GM21825 (cell line): ENCODE results near the gene USP17L25.
"Not testable (repeated sequence)": the region's sequence is repeated elsewhere in the genome, so short reads cannot be mapped to it uniquely, and the experiment has no call there.

ENCODE experiments used
- ATAC-seq: cut with Tn5 transposase; IDR thresholded peaks from one replicate; pipeline ENCODE4 v1.9.1; 2021; ENCODE audit warnings: mild to moderate bottlenecking, moderate library complexity; ENCODE audit not compliant: unreplicated experiment

The USP17L25 gene, protein sequence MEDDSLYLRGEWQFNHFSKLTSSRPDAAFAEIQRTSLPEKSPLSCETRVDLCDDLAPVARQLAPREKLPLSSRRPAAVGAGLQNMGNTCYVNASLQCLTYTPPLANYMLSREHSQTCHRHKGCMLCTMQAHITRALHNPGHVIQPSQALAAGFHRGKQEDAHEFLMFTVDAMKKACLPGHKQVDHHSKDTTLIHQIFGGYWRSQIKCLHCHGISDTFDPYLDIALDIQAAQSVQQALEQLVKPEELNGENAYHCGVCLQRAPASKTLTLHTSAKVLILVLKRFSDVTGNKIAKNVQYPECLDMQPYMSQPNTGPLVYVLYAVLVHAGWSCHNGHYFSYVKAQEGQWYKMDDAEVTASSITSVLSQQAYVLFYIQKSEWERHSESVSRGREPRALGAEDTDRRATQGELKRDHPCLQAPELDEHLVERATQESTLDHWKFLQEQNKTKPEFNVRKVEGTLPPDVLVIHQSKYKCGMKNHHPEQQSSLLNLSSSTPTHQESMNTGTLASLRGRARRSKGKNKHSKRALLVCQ

GRCh38 chr4:9329611-9330010, at the start of gene USP17L25:
USP17L25 (plus strand) TSS chr4:9329911; CDS start chr4:9329911, 0 bp downstream.
- ATAC-seq, result not testable (repeated sequence)

DNA sequence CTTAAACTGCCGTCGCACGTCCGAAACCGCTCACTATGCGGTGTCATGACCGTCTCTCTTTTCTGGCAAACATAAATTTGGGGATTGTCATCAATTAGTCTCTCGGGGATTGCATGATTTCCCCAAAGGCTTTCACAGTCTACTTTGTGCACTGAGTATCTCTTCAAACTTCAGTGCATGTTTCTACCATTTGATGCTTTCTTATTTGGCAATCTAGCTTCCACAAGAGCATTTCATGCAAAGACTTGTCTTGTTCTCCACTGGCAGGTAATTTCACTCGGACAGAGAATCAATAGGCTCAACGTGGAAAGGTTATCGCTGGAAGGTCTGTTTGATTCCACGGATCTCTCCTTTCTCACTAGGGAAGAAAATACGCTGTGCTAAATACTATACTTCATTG, 5.5 kb upstream of the USP17L25 start:
- ATAC-seq, result not testable (repeated sequence)

GRCh38 chr4:9324865-9325264, 4.8 kb upstream of the USP17L25 start, which contains the start of gene USP17L24:
USP17L24 (plus strand) TSS chr4:9325165; CDS start chr4:9325165, 0 bp downstream.
- ATAC-seq, result not testable (repeated sequence)

DNA sequence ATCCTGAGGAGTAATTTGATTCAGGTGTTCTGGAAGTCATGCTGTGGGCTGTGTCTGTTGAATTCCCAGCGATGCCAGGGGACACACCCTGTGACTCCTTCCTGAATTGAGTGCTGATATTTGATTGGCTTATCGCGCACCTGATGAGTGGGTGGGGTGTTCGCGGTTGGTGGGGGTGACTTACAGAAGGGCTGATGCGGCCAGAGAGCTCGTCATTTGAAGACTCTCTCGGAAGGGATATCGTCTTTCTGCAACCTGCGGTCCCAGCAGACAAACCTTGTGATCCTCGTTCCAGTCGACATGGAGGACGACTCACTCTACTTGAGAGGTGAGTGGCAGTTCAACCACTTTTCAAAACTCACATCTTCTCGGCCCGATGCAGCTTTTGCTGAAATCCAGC, 4.6 kb downstream of the USP17L25 start, which contains the start of gene USP17L26:
Gene USP17L26 (plus strand): TSS at position 301 of the 400 bp plus-strand sequence. CDS start 0 bp downstream, at position 301.
- not testable (repeated sequence) for ATAC-seq

DNA sequence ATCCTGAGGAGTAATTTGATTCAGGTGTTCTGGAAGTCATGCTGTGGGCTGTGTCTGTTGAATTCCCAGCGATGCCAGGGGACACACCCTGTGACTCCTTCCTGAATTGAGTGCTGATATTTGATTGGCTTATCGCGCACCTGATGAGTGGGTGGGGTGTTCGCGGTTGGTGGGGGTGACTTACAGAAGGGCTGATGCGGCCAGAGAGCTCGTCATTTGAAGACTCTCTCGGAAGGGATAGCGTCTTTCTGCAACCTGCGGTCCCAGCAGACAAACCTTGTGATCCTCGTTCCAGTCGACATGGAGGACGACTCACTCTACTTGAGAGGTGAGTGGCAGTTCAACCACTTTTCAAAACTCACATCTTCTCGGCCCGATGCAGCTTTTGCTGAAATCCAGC, 9.4 kb downstream of the USP17L25 start, which contains the start of gene USP17L5:
Gene USP17L5 (plus strand): TSS at position 301 of the 400 bp plus-strand sequence. CDS start 0 bp downstream, at position 301.
- not testable (repeated sequence) for ATAC-seq

GRCh38 chr4:9343848-9344247, 14.1 kb downstream of the USP17L25 start, which contains the start of gene USP17L27:
USP17L27 (plus strand) TSS chr4:9344148; CDS start chr4:9344148, 0 bp downstream.
- not testable (repeated sequence) for ATAC-seq

DNA sequence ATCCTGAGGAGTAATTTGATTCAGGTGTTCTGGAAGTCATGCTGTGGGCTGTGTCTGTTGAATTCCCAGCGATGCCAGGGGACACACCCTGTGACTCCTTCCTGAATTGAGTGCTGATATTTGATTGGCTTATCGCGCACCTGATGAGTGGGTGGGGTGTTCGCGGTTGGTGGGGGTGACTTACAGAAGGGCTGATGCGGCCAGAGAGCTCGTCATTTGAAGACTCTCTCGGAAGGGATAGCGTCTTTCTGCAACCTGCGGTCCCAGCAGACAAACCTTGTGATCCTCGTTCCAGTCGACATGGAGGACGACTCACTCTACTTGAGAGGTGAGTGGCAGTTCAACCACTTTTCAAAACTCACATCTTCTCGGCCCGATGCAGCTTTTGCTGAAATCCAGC, 18.9 kb downstream of the USP17L25 start, which contains the start of gene USP17L28:
Gene USP17L28 (plus strand): TSS at position 301 of the 400 bp plus-strand sequence. CDS start 0 bp downstream, at position 301.
- not testable (repeated sequence) for ATAC-seq

GRCh38 chr4:9350866-9351265, 21.2 kb downstream of the USP17L25 start:
- ATAC-seq, result not testable (repeated sequence)

- not testable (repeated sequence) for ATAC-seq
Observed at GRCh38 chr4:9353338-9353737, 23.6 kb downstream of the USP17L25 start, which contains the start of gene USP17L29. USP17L29 (plus strand) TSS chr4:9353638; CDS start chr4:9353638, 0 bp downstream.

- not testable (repeated sequence) for ATAC-seq
Observed at GRCh38 chr4:9362829-9363228, 33.1 kb downstream of the USP17L25 start, which contains the start of gene USP17L30. USP17L30 (plus strand) TSS chr4:9363129; CDS start chr4:9363129, 0 bp downstream.

- ATAC-seq, result not testable (repeated sequence)
Observed at GRCh38 chr4:9379881-9380280, 50.2 kb downstream of the USP17L25 start.
